NCI-H146 treated with DMSO at 0.1 percent for 48 hours (cell line): ENCODE measurements around the gene CSAD.

ENCODE experiments used
- DNase-seq: peaks from one replicate; lab custom pipeline; 2025; ENCODE audit not compliant: unreplicated experiment; lab: John Stamatoyannopoulos, UW

The CSAD gene

DNA sequence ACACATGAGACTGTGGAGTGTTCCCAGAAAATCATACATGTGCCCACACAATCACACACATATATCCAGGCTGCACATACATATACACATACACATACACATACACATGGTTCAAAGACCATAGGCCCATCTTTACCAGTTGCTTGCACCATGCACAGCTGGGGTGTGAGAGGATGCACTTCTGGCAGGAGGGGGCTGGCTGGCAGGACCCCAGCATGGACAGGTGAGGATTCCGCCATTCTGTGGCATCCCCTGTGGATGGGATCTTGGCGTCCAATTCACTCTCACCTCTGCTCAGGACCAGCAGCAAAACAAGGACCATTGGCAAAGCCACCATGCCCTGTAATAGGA, 19.4 kb upstream of the CSAD start:
- DNase-seq = no peak

- DNase-seq = no peak
Measured at GRCh38 chr12:53199700-53200099, 19.0 kb upstream of the CSAD start.

GRCh38 chr12:53198486-53199110, 17.9 kb upstream of the CSAD start:
- DNase-seq = no peak

GRCh38 chr12:53197011-53197640, 16.4 kb upstream of the CSAD start:
- no peak for DNase-seq

DNA sequence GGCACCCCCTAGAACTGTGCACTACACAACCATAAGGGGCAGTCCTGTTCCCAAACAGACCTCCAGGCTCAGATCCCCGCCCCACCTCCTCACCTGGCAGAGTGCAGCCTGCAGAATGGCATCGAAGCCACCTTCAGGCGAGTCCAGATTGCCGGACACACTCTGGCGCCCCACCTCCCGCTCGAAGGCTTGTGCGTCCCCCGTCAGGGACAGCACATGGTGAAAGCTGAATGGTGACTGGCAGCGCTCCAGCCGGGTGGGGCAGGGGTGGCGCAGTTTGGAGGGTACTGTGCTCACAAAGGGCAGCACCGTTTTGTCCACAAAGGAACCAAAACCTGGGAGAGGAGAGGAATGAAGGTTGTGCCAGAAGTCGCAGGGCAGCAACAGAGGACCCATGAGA, 15.8 kb upstream of the CSAD start:
- no peak for DNase-seq

GRCh38 chr12:53195516-53196420, 15.0 kb upstream of the CSAD start:
- no peak for DNase-seq

GRCh38 chr12:53194973-53195372, 14.2 kb upstream of the CSAD start:
- no peak for DNase-seq

GRCh38 chr12:53193985-53194716, 13.4 kb upstream of the CSAD start:
- no peak for DNase-seq

DNA sequence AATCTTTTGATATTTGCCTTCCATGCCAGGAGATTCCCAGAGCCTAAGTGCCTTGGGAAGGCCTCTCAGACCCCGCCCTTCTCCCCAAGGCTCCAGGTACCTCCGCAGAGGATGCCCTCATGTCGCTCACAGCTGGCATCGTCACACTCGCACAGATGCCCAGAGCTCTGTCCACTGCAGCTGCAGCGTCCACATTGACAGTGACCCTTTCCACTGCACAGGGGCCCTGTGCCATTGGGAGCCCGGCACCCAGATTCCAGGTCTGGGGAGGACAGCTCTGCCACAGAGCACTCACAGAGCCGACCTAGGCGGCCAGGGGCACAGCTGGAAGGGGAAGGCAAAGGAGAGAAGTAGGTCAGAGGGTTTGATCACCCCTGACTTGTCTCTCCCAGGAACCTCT, 12.3 kb upstream of the CSAD start:
- DNase-seq = no peak

- DNase-seq = no peak
Measured at GRCh38 chr12:53192531-53193021, 11.9 kb upstream of the CSAD start.

DNA sequence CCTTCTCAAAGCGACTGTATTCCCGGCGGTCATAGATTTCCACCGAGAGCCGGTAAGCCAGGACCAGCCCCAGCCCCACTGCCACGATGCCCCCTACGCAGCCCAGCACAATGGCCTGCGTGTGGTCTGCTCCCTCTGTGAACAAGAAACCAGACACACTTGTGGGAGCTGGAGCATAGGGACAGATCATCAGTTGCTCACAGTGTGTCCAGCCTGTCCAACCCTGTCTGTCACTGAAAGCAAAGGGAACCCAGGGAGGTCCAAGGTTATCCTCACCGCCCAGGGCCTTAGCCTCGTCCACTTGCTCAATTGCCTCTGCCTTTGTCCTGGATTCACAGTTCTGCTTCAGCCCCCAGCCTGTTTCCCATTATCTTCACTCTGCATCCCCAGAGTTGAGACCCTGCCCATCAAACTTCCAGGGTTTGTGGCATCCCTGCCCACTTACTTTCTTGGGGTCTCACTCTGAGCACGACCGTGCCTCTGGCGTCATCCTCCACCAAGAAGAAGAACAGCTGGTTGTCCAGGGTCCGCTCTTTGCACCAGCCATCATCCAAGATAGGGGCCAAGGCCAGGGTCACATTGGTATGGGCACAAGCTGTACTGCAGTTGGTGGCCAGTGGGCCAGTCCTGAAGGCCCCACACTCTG, 11.3 kb upstream of the CSAD start:
- no peak for DNase-seq

DNA sequence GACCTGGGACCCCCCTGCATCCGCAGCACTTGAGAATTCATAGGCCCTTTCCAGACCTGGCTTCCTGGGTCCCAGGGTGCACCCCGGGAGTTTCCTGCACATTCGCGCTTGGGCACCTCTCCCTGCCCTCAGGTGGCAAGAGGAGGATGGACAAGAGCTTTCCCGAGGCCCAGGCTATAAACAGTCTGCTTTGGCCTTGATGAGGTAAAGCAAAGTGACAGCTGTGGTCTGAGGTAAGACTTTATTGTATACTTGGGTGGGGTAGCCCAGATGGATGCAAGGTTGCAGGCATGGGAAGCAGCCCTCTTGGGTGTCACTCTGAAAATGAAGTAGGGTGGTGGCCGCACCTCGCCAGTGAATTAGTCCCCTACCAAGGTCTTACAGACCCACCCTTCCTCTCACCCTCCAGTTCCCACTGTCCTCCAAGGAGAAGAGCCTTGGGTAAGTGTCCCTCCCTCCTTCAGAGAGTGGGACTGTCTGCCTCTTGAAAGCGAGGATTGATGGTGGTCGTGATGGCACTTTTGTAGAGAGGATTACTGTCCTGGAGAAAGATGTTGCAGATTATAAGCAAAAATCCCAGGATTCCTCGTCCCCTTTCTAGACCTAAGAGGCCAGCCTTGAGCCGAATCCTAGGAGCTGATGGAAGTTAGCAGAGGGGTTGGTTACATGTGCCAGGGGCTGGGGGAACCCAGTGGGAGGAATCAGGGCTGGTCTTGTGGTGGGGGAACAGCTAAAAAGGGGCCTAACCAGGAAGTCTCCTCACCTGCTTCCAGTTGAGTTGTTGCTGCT, 10.6 kb upstream of the CSAD start:
- DNase-seq = no peak

DNA sequence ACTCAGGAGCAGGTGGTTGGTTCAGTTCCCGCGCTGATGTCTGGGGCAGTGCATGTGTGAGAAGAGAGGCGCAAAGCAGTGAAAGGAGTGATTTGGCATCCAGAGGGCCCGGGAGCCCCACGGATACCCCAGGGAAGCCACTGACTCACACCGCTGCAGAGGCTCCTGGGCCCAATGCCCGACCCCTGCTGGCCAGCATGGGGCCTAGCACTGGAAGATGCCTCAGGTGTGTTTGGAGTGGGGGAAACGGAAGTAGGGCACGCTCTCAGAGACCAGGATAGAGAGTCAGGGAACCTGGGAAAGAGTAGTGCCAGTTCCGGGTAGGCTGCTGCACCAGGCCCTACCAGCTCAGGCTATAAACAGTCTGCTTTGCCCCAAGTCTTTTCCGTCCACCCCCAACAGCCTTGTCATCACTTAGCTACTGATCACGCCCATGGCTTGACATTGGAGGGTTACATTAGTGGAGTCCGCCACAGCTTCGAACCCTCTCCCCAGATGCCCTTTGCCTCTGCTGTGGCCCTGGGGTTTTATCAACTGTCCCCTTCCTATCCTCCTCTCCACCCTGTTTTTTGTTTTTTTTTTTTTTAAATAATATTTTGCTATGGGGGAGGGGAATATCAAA, 9.5 kb upstream of the CSAD start:
- no peak for DNase-seq

DNA sequence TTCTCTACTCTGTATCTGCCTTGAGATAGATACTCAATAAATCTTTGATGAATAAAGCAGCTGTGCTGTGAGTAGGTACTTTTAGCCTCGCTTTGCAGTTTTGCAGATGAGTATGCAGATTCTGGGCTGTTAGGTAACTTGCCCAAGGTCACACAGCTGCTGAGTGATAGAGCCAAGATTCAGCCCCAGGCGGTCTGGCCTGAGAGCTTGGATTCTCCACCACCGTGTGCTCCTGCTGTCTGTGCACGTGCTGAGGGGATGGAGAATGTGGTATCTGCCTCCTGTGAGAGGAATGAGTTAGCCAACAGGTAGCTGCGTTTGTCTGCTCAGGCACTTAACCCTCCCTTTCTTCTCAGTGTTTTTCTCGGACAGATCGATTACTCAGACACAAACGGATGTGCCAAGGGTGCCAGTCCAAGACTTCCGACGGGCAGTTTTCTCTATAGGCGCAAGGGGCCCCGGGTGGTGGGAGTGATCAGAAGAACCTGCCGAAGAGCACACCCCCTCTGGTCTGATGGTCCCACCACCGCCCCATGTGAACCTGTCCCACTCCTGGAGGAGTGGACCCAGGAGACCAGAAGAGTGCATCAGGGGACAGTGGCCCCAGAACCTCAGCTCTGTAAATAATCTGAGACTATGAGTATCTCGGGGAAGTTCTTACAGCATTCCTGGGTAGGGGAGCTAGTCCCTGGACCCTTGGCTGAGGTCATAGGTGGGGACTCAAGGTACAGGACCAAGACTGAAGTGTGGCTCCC, 6.6 kb upstream of the CSAD start:
- DNase-seq = no peak

GRCh38 chr12:53186745-53187144, 6.0 kb upstream of the CSAD start:
- DNase-seq = no peak

DNA sequence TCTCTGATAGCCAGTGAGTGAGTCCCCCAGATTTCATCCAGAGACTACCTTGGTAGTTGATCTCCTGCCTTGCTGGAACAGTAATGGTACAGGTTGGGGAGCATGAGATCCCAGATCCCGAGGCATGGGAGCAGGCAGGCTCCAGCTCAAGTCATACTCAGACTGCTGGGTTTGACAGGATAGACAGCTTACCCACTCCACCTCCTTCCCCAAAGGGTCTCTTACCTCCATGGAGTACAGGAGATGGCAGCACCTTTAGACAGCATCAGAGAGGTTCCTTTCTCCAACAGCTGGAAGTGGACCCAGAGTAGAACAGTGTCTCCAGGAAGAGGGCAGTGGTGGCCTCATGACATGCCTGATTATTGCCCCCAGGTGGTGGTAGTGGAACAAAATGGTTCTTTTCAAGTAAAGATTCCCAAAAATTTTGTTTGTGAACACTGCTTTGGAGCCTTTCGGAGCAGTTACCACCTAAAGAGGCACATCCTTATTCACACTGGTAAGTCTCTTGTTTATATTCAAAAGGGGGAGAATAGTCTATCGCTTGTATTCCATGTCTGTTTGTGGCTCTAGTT, 4.9 kb upstream of the CSAD start:
- DNase-seq = no peak

- DNase-seq = no peak
Measured at GRCh38 chr12:53184828-53185227, 4.1 kb upstream of the CSAD start.

GRCh38 chr12:53182903-53183302, 2.2 kb upstream of the CSAD start:
- no peak for DNase-seq

- DNase-seq = no peak
Measured at GRCh38 chr12:53181935-53182334, 1.2 kb upstream of the CSAD start.
